ENCODE data around the gene LPCAT3. TPM values are rescaled to one million over a fixed set of nuclear protein-coding genes. Genes with fewer than 3 reads are reported as not detected.
A peak's percentile ranks its signal among the peaks of the same experiment; 100 is the strongest.

Gene LPCAT3
- total and polyA plus RNA-seq, 2 of the 13 experiments (the other 11 are each of a cell fraction or from before 2014, with no cell fraction given), result 44.5 to 64.3 TPM

DNA sequence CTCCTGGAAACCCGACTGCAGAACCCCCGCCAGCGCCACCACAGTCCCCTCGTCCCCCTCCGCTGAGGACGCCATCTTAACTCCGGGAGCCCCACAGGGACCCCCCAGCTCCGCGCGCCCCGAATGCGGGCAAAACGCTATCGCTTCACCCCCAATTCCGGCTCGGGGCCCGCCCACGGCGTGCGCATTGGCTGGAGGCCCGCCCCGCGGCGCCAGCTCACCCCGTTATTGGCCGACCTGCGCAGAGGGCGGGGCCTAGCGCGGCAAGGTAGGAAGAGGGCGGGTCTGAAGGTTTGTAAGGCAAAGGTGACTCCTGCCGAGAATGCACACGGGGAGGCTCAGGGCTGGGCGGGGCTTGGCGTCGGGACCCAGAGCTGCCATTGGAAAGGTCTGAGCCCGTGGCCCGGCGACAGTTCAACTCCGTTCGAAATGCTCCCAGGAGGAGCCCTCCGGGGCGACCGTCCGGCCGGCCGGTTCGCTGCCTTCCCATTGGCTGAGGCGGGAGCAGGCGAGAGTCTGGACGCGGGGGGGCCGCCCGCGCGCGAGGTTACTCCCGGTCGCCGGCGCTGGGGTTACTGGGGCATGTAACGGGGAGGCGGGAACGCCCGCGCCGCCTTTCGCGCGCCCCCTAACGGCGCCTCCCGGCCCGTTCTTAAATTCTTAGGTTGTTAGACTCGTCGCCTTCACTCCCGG, at the start of gene LPCAT3 (continued):
- TF ChIP-seq, protein P1, sequence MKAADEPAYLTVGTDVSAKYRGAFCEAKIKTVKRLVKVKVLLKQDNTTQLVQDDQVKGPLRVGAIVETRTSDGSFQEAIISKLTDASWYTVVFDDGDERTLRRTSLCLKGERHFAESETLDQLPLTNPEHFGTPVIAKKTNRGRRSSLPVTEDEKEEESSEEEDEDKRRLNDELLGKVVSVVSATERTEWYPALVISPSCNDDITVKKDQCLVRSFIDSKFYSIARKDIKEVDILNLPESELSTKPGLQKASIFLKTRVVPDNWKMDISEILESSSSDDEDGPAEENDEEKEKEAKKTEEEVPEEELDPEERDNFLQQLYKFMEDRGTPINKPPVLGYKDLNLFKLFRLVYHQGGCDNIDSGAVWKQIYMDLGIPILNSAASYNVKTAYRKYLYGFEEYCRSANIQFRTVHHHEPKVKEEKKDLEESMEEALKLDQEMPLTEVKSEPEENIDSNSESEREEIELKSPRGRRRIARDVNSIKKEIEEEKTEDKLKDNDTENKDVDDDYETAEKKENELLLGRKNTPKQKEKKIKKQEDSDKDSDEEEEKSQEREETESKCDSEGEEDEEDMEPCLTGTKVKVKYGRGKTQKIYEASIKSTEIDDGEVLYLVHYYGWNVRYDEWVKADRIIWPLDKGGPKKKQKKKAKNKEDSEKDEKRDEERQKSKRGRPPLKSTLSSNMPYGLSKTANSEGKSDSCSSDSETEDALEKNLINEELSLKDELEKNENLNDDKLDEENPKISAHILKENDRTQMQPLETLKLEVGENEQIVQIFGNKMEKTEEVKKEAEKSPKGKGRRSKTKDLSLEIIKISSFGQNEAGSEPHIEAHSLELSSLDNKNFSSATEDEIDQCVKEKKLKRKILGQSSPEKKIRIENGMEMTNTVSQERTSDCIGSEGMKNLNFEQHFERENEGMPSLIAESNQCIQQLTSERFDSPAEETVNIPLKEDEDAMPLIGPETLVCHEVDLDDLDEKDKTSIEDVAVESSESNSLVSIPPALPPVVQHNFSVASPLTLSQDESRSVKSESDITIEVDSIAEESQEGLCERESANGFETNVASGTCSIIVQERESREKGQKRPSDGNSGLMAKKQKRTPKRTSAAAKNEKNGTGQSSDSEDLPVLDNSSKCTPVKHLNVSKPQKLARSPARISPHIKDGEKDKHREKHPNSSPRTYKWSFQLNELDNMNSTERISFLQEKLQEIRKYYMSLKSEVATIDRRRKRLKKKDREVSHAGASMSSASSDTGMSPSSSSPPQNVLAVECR (CRISPR knock-in tag; IDR thresholded peaks at IDR 0.05; ENCODE audit: borderline replicate concordance), result peak; percentile 90
- TF ChIP-seq KDM1A (CRISPR knock-in tag; IDR thresholded peaks at IDR 0.05), result no peak
- no peak for TF ChIP-seq TGIF2 (CRISPR knock-in tag; IDR thresholded peaks at IDR 0.05)
- no peak for TF ChIP-seq NFE2L2 (IDR thresholded peaks at IDR 0.05; ENCODE audit: low read length)
- peak; percentile 62; the same call in 1 of the 2 replicates for TF ChIP-seq MED13 (CRISPR knock-in tag; IDR thresholded peaks at IDR 0.05)
- TF ChIP-seq GABPB1 (CRISPR knock-in tag; IDR thresholded peaks at IDR 0.05), result peak; percentile 86
- no peak for TF ChIP-seq SALL2 (CRISPR knock-in tag; IDR thresholded peaks at IDR 0.05)
- no peak; the same call in 1 of the 2 replicates for TF ChIP-seq ZNF619 (CRISPR knock-in tag; IDR thresholded peaks at IDR 0.05)
- peak; percentile 97 for TF ChIP-seq SP4 (CRISPR knock-in tag; IDR thresholded peaks at IDR 0.05)
- 0 out of 2 replicates have a peak, but pooled peaks have one; percentile 33 for TF ChIP-seq FOXC1 (CRISPR knock-in tag; IDR thresholded peaks at IDR 0.05; ENCODE audit: borderline replicate concordance)
- TF ChIP-seq, protein P2, sequence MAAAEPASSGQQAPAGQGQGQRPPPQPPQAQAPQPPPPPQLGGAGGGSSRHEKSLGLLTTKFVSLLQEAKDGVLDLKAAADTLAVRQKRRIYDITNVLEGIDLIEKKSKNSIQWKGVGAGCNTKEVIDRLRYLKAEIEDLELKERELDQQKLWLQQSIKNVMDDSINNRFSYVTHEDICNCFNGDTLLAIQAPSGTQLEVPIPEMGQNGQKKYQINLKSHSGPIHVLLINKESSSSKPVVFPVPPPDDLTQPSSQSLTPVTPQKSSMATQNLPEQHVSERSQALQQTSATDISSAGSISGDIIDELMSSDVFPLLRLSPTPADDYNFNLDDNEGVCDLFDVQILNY (CRISPR knock-in tag; conservative IDR thresholded peaks at IDR 0.05), result peak; percentile 86
- TF ChIP-seq MYC (CRISPR knock-in tag; IDR thresholded peaks at IDR 0.05; ENCODE audit: borderline replicate concordance), result peak; percentile 61; the same call in 1 of the 2 replicates
- no peak for TF ChIP-seq ZNF3 (CRISPR knock-in tag; IDR thresholded peaks at IDR 0.05)
- TF ChIP-seq HDAC2 (CRISPR knock-in tag; IDR thresholded peaks at IDR 0.05), result peak; percentile 23; the same call in 1 of the 2 replicates
- TF ChIP-seq DMAP1 (CRISPR knock-in tag; IDR thresholded peaks at IDR 0.05), result peak; percentile 81
- 0 out of 2 replicates have a peak, but pooled peaks have one; percentile 67 for TF ChIP-seq ZNF224 (CRISPR knock-in tag; IDR thresholded peaks at IDR 0.05)
- TF ChIP-seq SNAPC2 (CRISPR knock-in tag; IDR thresholded peaks at IDR 0.05), result no peak
- TF ChIP-seq, protein P3, sequence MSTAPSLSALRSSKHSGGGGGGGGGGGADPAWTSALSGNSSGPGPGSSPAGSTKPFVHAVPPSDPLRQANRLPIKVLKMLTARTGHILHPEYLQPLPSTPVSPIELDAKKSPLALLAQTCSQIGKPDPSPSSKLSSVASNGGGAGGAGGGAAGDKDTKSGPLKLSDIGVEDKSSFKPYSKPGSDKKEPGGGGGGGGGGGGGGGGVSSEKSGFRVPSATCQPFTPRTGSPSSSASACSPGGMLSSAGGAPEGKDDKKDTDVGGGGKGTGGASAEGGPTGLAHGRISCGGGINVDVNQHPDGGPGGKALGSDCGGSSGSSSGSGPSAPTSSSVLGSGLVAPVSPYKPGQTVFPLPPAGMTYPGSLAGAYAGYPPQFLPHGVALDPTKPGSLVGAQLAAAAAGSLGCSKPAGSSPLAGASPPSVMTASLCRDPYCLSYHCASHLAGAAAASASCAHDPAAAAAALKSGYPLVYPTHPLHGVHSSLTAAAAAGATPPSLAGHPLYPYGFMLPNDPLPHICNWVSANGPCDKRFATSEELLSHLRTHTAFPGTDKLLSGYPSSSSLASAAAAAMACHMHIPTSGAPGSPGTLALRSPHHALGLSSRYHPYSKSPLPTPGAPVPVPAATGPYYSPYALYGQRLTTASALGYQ (CRISPR knock-in tag; IDR thresholded peaks at IDR 0.05), result peak; percentile 31; the same call in 1 of the 2 replicates
- TF ChIP-seq SOX5 (CRISPR knock-in tag; IDR thresholded peaks at IDR 0.05; ENCODE audit: borderline replicate concordance), result peak; percentile 59; the same call in 1 of the 2 replicates
- TF ChIP-seq, protein P4, sequence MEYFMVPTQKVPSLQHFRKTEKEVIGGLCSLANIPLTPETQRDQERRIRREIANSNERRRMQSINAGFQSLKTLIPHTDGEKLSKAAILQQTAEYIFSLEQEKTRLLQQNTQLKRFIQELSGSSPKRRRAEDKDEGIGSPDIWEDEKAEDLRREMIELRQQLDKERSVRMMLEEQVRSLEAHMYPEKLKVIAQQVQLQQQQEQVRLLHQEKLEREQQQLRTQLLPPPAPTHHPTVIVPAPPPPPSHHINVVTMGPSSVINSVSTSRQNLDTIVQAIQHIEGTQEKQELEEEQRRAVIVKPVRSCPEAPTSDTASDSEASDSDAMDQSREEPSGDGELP (IDR thresholded peaks at IDR 0.05; ENCODE audit: borderline replicate concordance, low read depth), result peak; percentile 10; the same call in 1 of the 2 replicates
- TF ChIP-seq, protein P5, sequence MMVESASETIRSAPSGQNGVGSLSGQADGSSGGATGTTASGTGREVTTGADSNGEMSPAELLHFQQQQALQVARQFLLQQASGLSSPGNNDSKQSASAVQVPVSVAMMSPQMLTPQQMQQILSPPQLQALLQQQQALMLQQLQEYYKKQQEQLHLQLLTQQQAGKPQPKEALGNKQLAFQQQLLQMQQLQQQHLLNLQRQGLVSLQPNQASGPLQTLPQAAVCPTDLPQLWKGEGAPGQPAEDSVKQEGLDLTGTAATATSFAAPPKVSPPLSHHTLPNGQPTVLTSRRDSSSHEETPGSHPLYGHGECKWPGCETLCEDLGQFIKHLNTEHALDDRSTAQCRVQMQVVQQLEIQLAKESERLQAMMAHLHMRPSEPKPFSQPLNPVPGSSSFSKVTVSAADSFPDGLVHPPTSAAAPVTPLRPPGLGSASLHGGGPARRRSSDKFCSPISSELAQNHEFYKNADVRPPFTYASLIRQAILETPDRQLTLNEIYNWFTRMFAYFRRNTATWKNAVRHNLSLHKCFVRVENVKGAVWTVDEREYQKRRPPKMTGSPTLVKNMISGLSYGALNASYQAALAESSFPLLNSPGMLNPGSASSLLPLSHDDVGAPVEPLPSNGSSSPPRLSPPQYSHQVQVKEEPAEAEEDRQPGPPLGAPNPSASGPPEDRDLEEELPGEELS (CRISPR knock-in tag; IDR thresholded peaks at IDR 0.05), result 0 out of 2 replicates have a peak, but pooled peaks have one; percentile 10

Measured in HepG2 (cell line).